ENCODE measurements around the gene FOXD4L3. TPM values are rescaled to one million over a fixed set of nuclear protein-coding genes. Genes with fewer than 3 reads are reported as not detected.
"Not testable (repeated sequence)": the region's sequence is repeated elsewhere in the genome, so short reads cannot be mapped to it uniquely, and the experiment has no call there.

FOXD4L3 gene
- under 1 TPM in 7 of 8 experiments, not detected in 1; 0.05 to 0.52 (median 0.19) TPM for total RNA-seq

- H3K4me1 ChIP-seq (replicated peaks in 1 of 2); ATAC-seq (replicated peaks in 6 of 8); H3K27ac ChIP-seq; in situ Hi-C loops (cut with MboI; ENCODE audit: low pct_unique_long_range_greater_than_20kb in 2 of 9, low sequenced_read_pairs in 9 of 9, unreplicated experiment in 9 of 9); H3K4me3 ChIP-seq: not testable (repeated sequence)
- no CpG with 5 or more reads among the region's 15 CpGs for WGBS, 10 experiments
These were observed at the start of gene FOXD4L3 for GRCh38 chr9:68302567-68302966. TSS of gene FOXD4L3 (plus strand) at chr9:68302867. CDS start at chr9:68302952, 85 bp downstream.

GRCh38 chr9:68281041-68281440 lies 21.6 kb upstream of the FOXD4L3 start:
- H3K4me1 ChIP-seq (replicated peaks in 1 of 2); H3K4me3 ChIP-seq; ATAC-seq (replicated peaks in 6 of 8); H3K27ac ChIP-seq; in situ Hi-C loops (cut with MboI; ENCODE audit: low pct_unique_long_range_greater_than_20kb in 2 of 9, low sequenced_read_pairs in 9 of 9, unreplicated experiment in 9 of 9): not testable (repeated sequence)
- no CpG with 5 or more reads among the region's 16 CpGs for WGBS, 10 experiments

- H3K4me3 ChIP-seq; H3K4me1 ChIP-seq (replicated peaks in 1 of 2); H3K27ac ChIP-seq; in situ Hi-C loops (cut with MboI; ENCODE audit: low pct_unique_long_range_greater_than_20kb in 2 of 9, low sequenced_read_pairs in 9 of 9, unreplicated experiment in 9 of 9): not testable (repeated sequence)
- WGBS, 10 experiments: no CpG with 5 or more reads among the region's 30 CpGs
- peak in 4 of 8 experiments; percentile 42 to 59 (median 48) for ATAC-seq (replicated peaks in 6 of 8)
These were observed 1.1 kb downstream of the FOXD4L3 start for GRCh38 chr9:68303771-68304170.

GRCh38 chr9:68304212-68304611 lies 1.5 kb downstream of the FOXD4L3 start:
- no CpG with 5 or more reads among the region's 21 CpGs for WGBS, 10 experiments
- H3K27ac ChIP-seq; H3K4me1 ChIP-seq (replicated peaks in 1 of 2); ATAC-seq (replicated peaks in 6 of 8); H3K4me3 ChIP-seq; in situ Hi-C loops (cut with MboI; ENCODE audit: low pct_unique_long_range_greater_than_20kb in 2 of 9, low sequenced_read_pairs in 9 of 9, unreplicated experiment in 9 of 9): not testable (repeated sequence)

- H3K4me3 ChIP-seq; H3K4me1 ChIP-seq (replicated peaks in 1 of 2); ATAC-seq (replicated peaks in 6 of 8); in situ Hi-C loops (cut with MboI; ENCODE audit: low pct_unique_long_range_greater_than_20kb in 2 of 9, low sequenced_read_pairs in 9 of 9, unreplicated experiment in 9 of 9); H3K27ac ChIP-seq: not testable (repeated sequence)
- no CpG with 5 or more reads among the region's 4 CpGs for WGBS, 10 experiments
These were observed 2.1 kb downstream of the FOXD4L3 start for GRCh38 chr9:68304777-68305176.

- in situ Hi-C loops (cut with MboI; ENCODE audit: low pct_unique_long_range_greater_than_20kb in 2 of 9, low sequenced_read_pairs in 9 of 9, unreplicated experiment in 9 of 9); H3K27ac ChIP-seq; H3K4me1 ChIP-seq (replicated peaks in 1 of 2); H3K4me3 ChIP-seq: not testable (repeated sequence)
- peak in 2 of 8 experiments; percentile 11 to 30 for ATAC-seq (replicated peaks in 6 of 8)
- no CpG with 5 or more reads among the region's 21 CpGs for WGBS, 10 experiments
These were observed 3.1 kb downstream of the FOXD4L3 start for GRCh38 chr9:68305680-68306285.

- in situ Hi-C loops (cut with MboI; ENCODE audit: low pct_unique_long_range_greater_than_20kb in 2 of 9, low sequenced_read_pairs in 9 of 9, unreplicated experiment in 9 of 9); H3K4me3 ChIP-seq; H3K27ac ChIP-seq; H3K4me1 ChIP-seq (replicated peaks in 1 of 2): not testable (repeated sequence)
- WGBS, 10 experiments: no CpG with 5 or more reads among the region's 37 CpGs
- ATAC-seq (replicated peaks in 6 of 8): peak in 4 of 8 experiments; percentile 24 to 33 (median 32)
These were observed 3.8 kb downstream of the FOXD4L3 start for GRCh38 chr9:68306391-68306964.

GRCh38 chr9:68307127-68307526 lies 4.5 kb downstream of the FOXD4L3 start:
- H3K4me3 ChIP-seq; H3K4me1 ChIP-seq (replicated peaks in 1 of 2); in situ Hi-C loops (cut with MboI; ENCODE audit: low pct_unique_long_range_greater_than_20kb in 2 of 9, low sequenced_read_pairs in 9 of 9, unreplicated experiment in 9 of 9); H3K27ac ChIP-seq: not testable (repeated sequence)
- ATAC-seq (replicated peaks in 6 of 8): peak in 7 of 8 experiments; percentile 40 to 80 (median 71)
- no CpG with 5 or more reads among the region's 35 CpGs for WGBS, 10 experiments

GRCh38 chr9:68307654-68308053 lies 5.0 kb downstream of the FOXD4L3 start:
- H3K4me1 ChIP-seq (replicated peaks in 1 of 2); in situ Hi-C loops (cut with MboI; ENCODE audit: low pct_unique_long_range_greater_than_20kb in 2 of 9, low sequenced_read_pairs in 9 of 9, unreplicated experiment in 9 of 9); H3K4me3 ChIP-seq; H3K27ac ChIP-seq: not testable (repeated sequence)
- ATAC-seq (replicated peaks in 6 of 8): peak in 7 of 8 experiments; percentile 7 to 40 (median 21)
- WGBS, 10 experiments: no CpG with 5 or more reads among the region's 21 CpGs

- ATAC-seq (replicated peaks in 6 of 8); H3K27ac ChIP-seq; H3K4me3 ChIP-seq; H3K4me1 ChIP-seq (replicated peaks in 1 of 2); in situ Hi-C loops (cut with MboI; ENCODE audit: low pct_unique_long_range_greater_than_20kb in 2 of 9, low sequenced_read_pairs in 9 of 9, unreplicated experiment in 9 of 9): not testable (repeated sequence)
- WGBS, 10 experiments: no CpG with 5 or more reads among the region's 5 CpGs
These were observed 8.5 kb downstream of the FOXD4L3 start for GRCh38 chr9:68311208-68311607.

- ATAC-seq (replicated peaks in 6 of 8); in situ Hi-C loops (cut with MboI; ENCODE audit: low pct_unique_long_range_greater_than_20kb in 2 of 9, low sequenced_read_pairs in 9 of 9, unreplicated experiment in 9 of 9); H3K4me1 ChIP-seq (replicated peaks in 1 of 2); H3K4me3 ChIP-seq; H3K27ac ChIP-seq: not testable (repeated sequence)
- 43 to 100% (median 68%) methylated on average over 1 to 3 of the region's 10 CpGs; no CpG with 5 or more reads in 6 of the 10 experiments for WGBS, 10 experiments
These were observed 15.5 kb downstream of the FOXD4L3 start for GRCh38 chr9:68318209-68318608.

- H3K4me1 ChIP-seq (replicated peaks in 1 of 2); in situ Hi-C loops (cut with MboI; ENCODE audit: low pct_unique_long_range_greater_than_20kb in 2 of 9, low sequenced_read_pairs in 9 of 9, unreplicated experiment in 9 of 9); ATAC-seq (replicated peaks in 6 of 8); H3K27ac ChIP-seq; H3K4me3 ChIP-seq: not testable (repeated sequence)
- WGBS, 10 experiments: no CpG with 5 or more reads among the region's 24 CpGs
These were observed 21.1 kb downstream of the FOXD4L3 start for GRCh38 chr9:68323749-68324148.

GRCh38 chr9:68324518-68324917 lies 21.9 kb downstream of the FOXD4L3 start:
- H3K4me3 ChIP-seq; H3K27ac ChIP-seq; H3K4me1 ChIP-seq (replicated peaks in 1 of 2); in situ Hi-C loops (cut with MboI; ENCODE audit: low pct_unique_long_range_greater_than_20kb in 2 of 9, low sequenced_read_pairs in 9 of 9, unreplicated experiment in 9 of 9); ATAC-seq (replicated peaks in 6 of 8): not testable (repeated sequence)
- WGBS, 10 experiments: no CpG with 5 or more reads among the region's 20 CpGs

GRCh38 chr9:68329106-68329505 lies 26.4 kb downstream of the FOXD4L3 start:
- H3K27ac ChIP-seq; H3K4me3 ChIP-seq; ATAC-seq (replicated peaks in 6 of 8); H3K4me1 ChIP-seq (replicated peaks in 1 of 2); in situ Hi-C loops (cut with MboI; ENCODE audit: low pct_unique_long_range_greater_than_20kb in 2 of 9, low sequenced_read_pairs in 9 of 9, unreplicated experiment in 9 of 9): not testable (repeated sequence)
- no CpG with 5 or more reads among the region's 4 CpGs for WGBS, 10 experiments

Data from motor neuron (in vitro differentiated cells).